Activated CD4-positive, alpha-beta memory T cell treated with anti-CD3 and anti-CD28 coated beads, Interleukin-2, amount 10 ng/mL, durations not matched to agents 7 days and 5 days (primary cell): ENCODE results near the gene ATF7. TPM values are rescaled to one million over a fixed set of nuclear protein-coding genes. Genes with fewer than 3 reads are reported as not detected.

Experiments used
- CTCF ChIA-PET: fragments of 350-600 bp; sonication (Branson Sonifier 250); formaldehyde crosslinking; loops from one replicate; lab custom pipeline; 2021; ENCODE audit warnings: antibody characterized with exemption, inconsistent platforms; lab: Charles Lee
- POLR2A ChIA-PET: fragments of 350-600 bp; sonication (Branson Sonifier 250); formaldehyde crosslinking; loops from one replicate; lab custom pipeline; 2021; ENCODE audit warnings: antibody characterized with exemption; lab: Charles Lee
- DNase-seq: peaks from one replicate; pipeline ENCODE4 v3.0.0-alpha.2; 2020
- H3K27ac Mint-ChIP-seq: one replicate; pipeline ENCODE4 v1.8.0; 2021; ENCODE audit warnings: mild to moderate bottlenecking, mixed read lengths
- H3K27me3 Mint-ChIP-seq: one replicate; pipeline ENCODE4 v1.8.0; 2021; ENCODE audit warnings: mixed read lengths
- H3K36me3 Mint-ChIP-seq: one replicate; pipeline ENCODE4 v1.8.0; 2021; ENCODE audit warnings: low read depth, mixed read lengths
- H3K4me1 Mint-ChIP-seq: one replicate; pipeline ENCODE4 v1.8.0; 2021; ENCODE audit warnings: mixed read lengths
- H3K4me3 Mint-ChIP-seq: one replicate; pipeline ENCODE4 v1.8.0; 2021; ENCODE audit warnings: mild to moderate bottlenecking, mixed read lengths
- H3K9me3 Mint-ChIP-seq: one replicate; pipeline ENCODE4 v1.8.0; 2021; ENCODE audit warnings: mixed read lengths
- total RNA-seq, 2 experiments: library from RNA; stranded (reverse); gene quantifications; one replicate each; pipeline ENCODE4 v1.2.3, GENCODE V29; 2021

Gene ATF7
- total RNA-seq, 2 experiments from 2014 or later = 21.4 to 24.0 TPM

GRCh38 chr12:53500142-53500775 is 125.9 kb downstream of the ATF7 start:
- Mint-ChIP-seq H3K4me1 (peaks cover 47% of the 10 kb centered on the region), H3K27ac (peak overlapping the region; percentile 97), H3K9me3 (no peaks in the 10 kb centered on the region), H3K4me3 (peak overlapping the region; percentile 80), H3K36me3 (peaks cover 2% of the 10 kb centered on the region), H3K27me3 (no peaks in the 10 kb centered on the region)
- DNase-seq = peak; percentile 38
- CTCF ChIA-PET = interaction anchor here (0.7 to 5.1 kb wide), 22 partner anchors 8 to 462 kb away, joined by 3 to 47 read pairs (median 5); partner anchors contain the start of genes AAAS, ATP5MC2, MYG1 and SP1
- POLR2A ChIA-PET = interaction anchor here (0.6 to 4.2 kb wide), 31 partner anchors 9 to 780 kb away, joined by 3 to 44 read pairs (median 4); partner anchors contain the start of genes AAAS, ATP5MC2, CBX5 and CSAD

GRCh38 chr12:53499266-53500141 is 126.7 kb downstream of the ATF7 start, which contains the start of gene MAP3K12:
MAP3K12 (minus strand) TSS chr12:53499458; CDS start chr12:53487391, 12,067 bp downstream.
- peaks cover 47% of the 10 kb centered on the region for H3K4me1 Mint-ChIP-seq
- no peaks in the 10 kb centered on the region for H3K27me3 Mint-ChIP-seq
- CTCF ChIA-PET = interaction anchor here (1.3 to 5.1 kb wide), 6 partner anchors 10 to 176 kb away, joined by 3 to 47 read pairs (median 8); partner anchors contain the start of gene SP1
- peak within 1 kb of the TSS; percentile 80 for H3K4me3 Mint-ChIP-seq
- POLR2A ChIA-PET = interaction anchor here (0.6 to 4.2 kb wide), 13 partner anchors 8 to 204 kb away, joined by 3 to 44 read pairs (median 12); partner anchors contain the start of genes AAAS, ATP5MC2, MYG1 and PFDN5
- peak within 1 kb of the TSS; percentile 97 for H3K27ac Mint-ChIP-seq
- peak; percentile 72 for DNase-seq
- no peaks in the 10 kb centered on the region for H3K9me3 Mint-ChIP-seq
- H3K36me3 Mint-ChIP-seq = no peaks in the 10 kb centered on the region

- Mint-ChIP-seq H3K9me3 (no peaks in the 10 kb centered on the region), H3K27me3 (no peaks in the 10 kb centered on the region), H3K27ac (peak overlapping the region; percentile 65), H3K4me1 (peaks cover 58% of the 10 kb centered on the region), H3K4me3 (peak overlapping the region; percentile 80), H3K36me3 (no peaks in the 10 kb centered on the region)
- DNase-seq = no peak
- POLR2A ChIA-PET = interaction anchor here (0.7 kb wide), 1 partner anchor 17 kb away, joined by 3 read pairs; no protein-coding TSS in a partner anchor
- CTCF ChIA-PET = interaction anchor here (0.6 to 5.1 kb wide), 3 partner anchors 12 to 289 kb away, joined by 4 to 47 read pairs (median 6); no protein-coding TSS in a partner anchor
These were observed 127.9 kb downstream of the ATF7 start for GRCh38 chr12:53498235-53498630.

- DNase-seq = no peak
- H3K27ac Mint-ChIP-seq = no peak overlapping the region
- H3K36me3 Mint-ChIP-seq = no peaks in the 10 kb centered on the region
- POLR2A ChIA-PET = interaction anchor here (0.7 kb wide), 1 partner anchor 16 kb away, joined by 3 read pairs; no protein-coding TSS in a partner anchor
- no peaks in the 10 kb centered on the region for H3K27me3 Mint-ChIP-seq
- peaks cover 59% of the 10 kb centered on the region for H3K4me1 Mint-ChIP-seq
- CTCF ChIA-PET = interaction anchor here (2.1 to 5.1 kb wide), 2 partner anchors 13 to 21 kb away, joined by 6 to 47 read pairs; no protein-coding TSS in a partner anchor
- peak overlapping the region; percentile 80 for H3K4me3 Mint-ChIP-seq
- H3K9me3 Mint-ChIP-seq = no peaks in the 10 kb centered on the region
These were observed 128.7 kb downstream of the ATF7 start for GRCh38 chr12:53497461-53497860.

GRCh38 chr12:53496752-53497032 is 129.5 kb downstream of the ATF7 start:
- peaks cover 58% of the 10 kb centered on the region for H3K4me1 Mint-ChIP-seq

GRCh38 chr12:53495903-53496751 is 130.1 kb downstream of the ATF7 start:
- Mint-ChIP-seq H3K27ac (no peak overlapping the region), H3K4me3 (no peak overlapping the region), H3K27me3 (no peaks in the 10 kb centered on the region), H3K4me1 (peaks cover 55% of the 10 kb centered on the region), H3K9me3 (no peaks in the 10 kb centered on the region), H3K36me3 (no peaks in the 10 kb centered on the region)
- ChIA-PET CTCF (interaction anchor here (5.1 kb wide), 1 partner anchor 14 kb away, joined by 47 read pairs; no protein-coding TSS in a partner anchor), POLR2A (no interaction called here)
- no peak for DNase-seq

More at GRCh38 chr12:53496752-53497032, 129.5 kb downstream of the ATF7 start:
- H3K9me3 Mint-ChIP-seq = no peaks in the 10 kb centered on the region
- no peaks in the 10 kb centered on the region for H3K27me3 Mint-ChIP-seq
- POLR2A ChIA-PET = no interaction called here
- no peaks in the 10 kb centered on the region for H3K36me3 Mint-ChIP-seq
- no peak overlapping the region for H3K4me3 Mint-ChIP-seq
- H3K27ac Mint-ChIP-seq = no peak overlapping the region
- DNase-seq = no peak
- CTCF ChIA-PET = interaction anchor here (5.1 kb wide), 1 partner anchor 14 kb away, joined by 47 read pairs; no protein-coding TSS in a partner anchor

- H3K9me3 Mint-ChIP-seq = no peaks in the 10 kb centered on the region
- DNase-seq = no peak
- no peaks in the 10 kb centered on the region for H3K27me3 Mint-ChIP-seq
- POLR2A ChIA-PET = interaction anchor here (0.9 to 5.6 kb wide), 8 partner anchors 11 to 225 kb away, joined by 3 to 34 read pairs (median 4); partner anchors contain the start of gene SP1
- no peaks in the 10 kb centered on the region for H3K36me3 Mint-ChIP-seq
- H3K4me1 Mint-ChIP-seq = peaks cover 45% of the 10 kb centered on the region
- H3K4me3 Mint-ChIP-seq = peak overlapping the region; percentile 91
- peak overlapping the region; percentile 63 for H3K27ac Mint-ChIP-seq
- CTCF ChIA-PET = interaction anchor here (0.6 to 2.1 kb wide), 7 partner anchors 15 to 173 kb away, joined by 3 to 10 read pairs (median 4); partner anchors contain the start of gene NPFF
These were observed 132.4 kb downstream of the ATF7 start for GRCh38 chr12:53493610-53494391.

GRCh38 chr12:53492830-53493609 is 133.2 kb downstream of the ATF7 start:
- Mint-ChIP-seq H3K4me1 (peaks cover 38% of the 10 kb centered on the region), H3K27me3 (no peaks in the 10 kb centered on the region), H3K36me3 (no peaks in the 10 kb centered on the region), H3K4me3 (peak overlapping the region; percentile 91), H3K9me3 (no peaks in the 10 kb centered on the region), H3K27ac (peak overlapping the region; percentile 63)
- peak; percentile 88 for DNase-seq
- ChIA-PET CTCF (interaction anchor here (0.6 to 2.9 kb wide), 9 partner anchors 8 to 172 kb away, joined by 3 to 11 read pairs (median 4); partner anchors contain the start of genes NPFF and TARBP2), POLR2A (interaction anchor here (0.9 to 5.6 kb wide), 10 partner anchors 10 to 224 kb away, joined by 3 to 34 read pairs (median 4); partner anchors contain the start of gene SP1)

- peaks cover 6% of the 10 kb centered on the region for H3K36me3 Mint-ChIP-seq
- no peak for DNase-seq
- peak overlapping the region; percentile 63 for H3K4me3 Mint-ChIP-seq
- CTCF ChIA-PET = interaction anchor here (1.2 to 2.9 kb wide), 5 partner anchors 9 to 140 kb away, joined by 3 to 11 read pairs (median 5); partner anchors contain the start of gene TARBP2
- H3K9me3 Mint-ChIP-seq = no peaks in the 10 kb centered on the region
- H3K4me1 Mint-ChIP-seq = peaks cover 30% of the 10 kb centered on the region
- H3K27me3 Mint-ChIP-seq = no peaks in the 10 kb centered on the region
- POLR2A ChIA-PET = interaction anchor here (0.9 to 5.6 kb wide), 6 partner anchors 8 to 168 kb away, joined by 3 to 34 read pairs (median 3); partner anchors contain the start of gene MAP3K12
- H3K27ac Mint-ChIP-seq = peak overlapping the region; percentile 36
These were observed 134.0 kb downstream of the ATF7 start for GRCh38 chr12:53492188-53492587.

- ChIA-PET CTCF (interaction anchor here (0.7 to 3.6 kb wide), 7 partner anchors 10 to 168 kb away, joined by 3 to 11 read pairs (median 3); partner anchors contain the start of genes AAAS, MAP3K12 and TARBP2), POLR2A (interaction anchor here (1.6 to 2.3 kb wide), 2 partner anchors 11 to 14 kb away, joined by 4 to 12 read pairs; partner anchors contain the start of genes MAP3K12 and TARBP2)
- Mint-ChIP-seq H3K9me3 (no peaks in the 10 kb centered on the region), H3K4me1 (peaks cover 21% of the 10 kb centered on the region), H3K27me3 (no peaks in the 10 kb centered on the region), H3K36me3 (peaks cover 28% of the 10 kb centered on the region), H3K27ac (no peak overlapping the region), H3K4me3 (no peak overlapping the region)
- no peak for DNase-seq
These were observed 136.8 kb downstream of the ATF7 start for GRCh38 chr12:53489242-53489864.
